NCI-H748 treated with DMSO at 0.1 percent for 48 hours (cell line): ENCODE measurements around the gene MAP2K5.
A peak's percentile ranks its signal among the peaks of the same experiment; 100 is the strongest.

Experiments
- DNase-seq: peaks from one replicate; lab custom pipeline; 2025; lab: John Stamatoyannopoulos, UW

Gene MAP2K5

DNA sequence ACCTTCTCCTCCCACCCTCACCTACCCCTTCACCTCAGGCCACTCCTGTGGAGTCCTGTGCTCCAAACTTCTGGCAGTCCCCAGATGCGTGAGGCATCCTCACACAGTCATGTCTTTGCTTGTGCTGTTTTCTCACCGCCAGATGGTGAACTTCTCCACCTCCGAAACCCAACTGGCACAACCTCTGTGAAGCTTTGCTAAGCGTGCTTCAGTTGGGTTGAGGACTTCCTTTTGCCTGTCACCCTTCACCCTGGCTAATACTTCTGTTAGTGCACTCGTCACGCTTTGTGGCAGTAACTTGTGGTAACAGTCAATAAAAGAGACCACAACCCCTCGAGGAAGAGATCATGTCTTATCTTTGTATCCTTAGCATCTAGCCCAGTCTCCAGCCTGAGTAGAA is 240.8 kb downstream of the MAP2K5 start:
- DNase-seq = no peak

DNA sequence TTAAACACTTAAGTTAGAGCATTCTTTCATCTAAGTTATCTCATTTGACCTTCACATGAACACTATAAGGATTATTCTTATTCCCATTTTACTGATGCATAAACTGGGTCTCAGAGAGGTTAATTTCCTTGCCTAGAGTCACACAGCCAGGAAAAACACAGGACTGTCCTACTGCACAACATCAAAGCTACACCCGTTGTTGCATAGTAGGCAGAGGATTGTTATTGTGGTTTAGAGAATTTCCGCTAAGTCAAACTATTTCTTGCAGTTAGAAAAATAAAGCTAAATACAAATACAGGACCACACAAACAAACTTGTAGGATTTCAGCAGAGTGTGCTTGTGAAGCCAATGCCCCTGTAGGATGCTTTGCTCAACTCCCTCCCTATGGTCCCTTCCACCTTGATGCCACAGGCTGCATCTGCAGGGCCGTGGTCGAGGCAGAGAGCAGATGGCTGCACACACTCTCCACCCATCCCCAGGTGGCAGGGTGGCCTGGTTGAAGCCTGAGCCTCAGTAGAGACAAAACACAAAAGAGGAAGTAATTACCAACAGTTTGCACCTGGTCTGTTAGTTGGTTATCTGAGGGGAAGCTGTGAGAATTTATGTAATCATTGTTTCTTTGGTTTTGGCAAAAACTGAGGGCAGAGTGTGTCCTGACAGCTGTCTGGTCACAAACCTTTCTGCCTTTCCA is 241.7 kb downstream of the MAP2K5 start:
- peak; percentile 42 for DNase-seq

DNA sequence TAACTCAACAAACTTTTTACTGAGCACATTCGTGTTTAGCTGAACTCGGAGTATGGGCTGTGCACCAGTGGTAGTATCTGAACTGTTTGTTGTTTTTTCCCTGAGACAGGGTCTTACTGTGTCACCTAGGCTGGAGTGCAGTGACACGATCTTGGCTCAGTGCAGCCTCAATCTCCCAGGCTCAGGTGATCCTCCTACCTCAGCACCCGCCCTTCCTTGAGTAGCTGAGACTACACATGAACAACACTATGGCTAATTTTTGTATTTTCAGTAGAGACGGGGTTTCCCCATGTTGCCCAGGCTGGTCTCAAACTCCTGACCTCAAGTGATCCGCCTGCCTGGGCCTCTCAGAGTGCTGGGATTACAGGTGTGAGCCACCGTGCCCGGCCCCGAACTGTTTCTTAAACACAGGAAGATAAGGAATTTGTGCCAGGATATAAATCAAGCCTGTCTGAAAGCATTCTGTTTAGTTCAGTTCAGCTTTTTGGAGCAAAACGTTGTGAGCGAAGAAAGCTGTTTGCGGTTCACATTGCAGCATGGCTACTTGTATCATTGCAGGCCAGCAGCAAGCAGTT is 242.4 kb downstream of the MAP2K5 start:
- no peak for DNase-seq

DNA sequence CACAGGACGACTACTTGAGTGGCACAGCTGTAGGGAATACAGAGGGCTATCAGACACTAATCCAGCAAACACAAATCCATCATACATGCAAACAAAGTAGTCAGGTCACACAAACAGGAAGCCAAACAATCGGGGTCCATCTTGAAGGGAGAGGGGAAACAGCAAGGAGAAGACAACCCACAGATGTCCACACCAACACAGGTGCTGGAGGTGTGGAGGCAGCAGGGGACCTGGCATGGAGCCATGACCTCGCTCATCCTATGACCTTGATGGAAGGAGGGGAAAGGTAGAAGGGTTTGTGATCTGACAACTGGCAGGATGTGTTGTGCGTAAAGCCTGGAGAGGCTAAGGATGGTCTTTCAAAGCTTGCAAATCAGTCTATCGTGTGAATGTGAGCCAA is 242.9 kb downstream of the MAP2K5 start:
- peak; percentile 34 for DNase-seq

DNA sequence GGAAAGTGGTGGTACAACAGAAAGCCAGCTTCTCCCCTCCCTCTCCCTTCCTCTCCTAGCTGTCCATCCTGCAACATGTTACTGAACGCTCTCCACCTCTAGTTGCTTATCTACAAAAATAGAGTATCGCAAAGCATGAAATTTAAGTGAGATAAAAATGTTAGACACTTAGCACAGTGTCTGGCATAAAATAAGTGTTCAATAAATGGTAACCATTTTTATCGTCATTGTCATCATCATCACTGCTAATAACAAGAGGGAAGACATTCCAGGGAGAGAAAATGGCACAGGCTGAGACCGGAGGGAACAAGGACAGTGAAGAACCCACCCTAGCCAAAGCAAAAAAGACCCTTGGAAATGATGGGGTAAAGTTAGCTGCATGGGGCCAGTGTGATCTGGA is 244.1 kb downstream of the MAP2K5 start:
- DNase-seq = no peak

DNA sequence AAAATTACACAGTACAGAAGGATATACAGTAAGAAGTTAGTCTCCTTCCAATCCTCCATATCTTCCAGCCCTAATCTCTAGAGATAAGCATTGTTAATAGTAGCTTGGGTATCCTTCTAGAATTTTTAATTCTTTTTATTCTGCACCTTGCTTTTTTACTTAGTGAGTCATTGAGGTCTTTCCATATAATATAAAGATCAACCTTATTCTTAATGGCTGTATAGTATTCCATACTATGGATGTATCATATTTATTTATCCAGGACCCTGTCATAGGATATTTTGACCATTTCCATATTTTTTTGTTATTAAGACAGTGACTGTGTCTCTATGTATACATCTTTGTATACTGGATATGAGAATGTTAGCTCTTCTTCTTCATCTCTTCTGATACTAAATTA is 246.5 kb downstream of the MAP2K5 start:
- DNase-seq = no peak

DNA sequence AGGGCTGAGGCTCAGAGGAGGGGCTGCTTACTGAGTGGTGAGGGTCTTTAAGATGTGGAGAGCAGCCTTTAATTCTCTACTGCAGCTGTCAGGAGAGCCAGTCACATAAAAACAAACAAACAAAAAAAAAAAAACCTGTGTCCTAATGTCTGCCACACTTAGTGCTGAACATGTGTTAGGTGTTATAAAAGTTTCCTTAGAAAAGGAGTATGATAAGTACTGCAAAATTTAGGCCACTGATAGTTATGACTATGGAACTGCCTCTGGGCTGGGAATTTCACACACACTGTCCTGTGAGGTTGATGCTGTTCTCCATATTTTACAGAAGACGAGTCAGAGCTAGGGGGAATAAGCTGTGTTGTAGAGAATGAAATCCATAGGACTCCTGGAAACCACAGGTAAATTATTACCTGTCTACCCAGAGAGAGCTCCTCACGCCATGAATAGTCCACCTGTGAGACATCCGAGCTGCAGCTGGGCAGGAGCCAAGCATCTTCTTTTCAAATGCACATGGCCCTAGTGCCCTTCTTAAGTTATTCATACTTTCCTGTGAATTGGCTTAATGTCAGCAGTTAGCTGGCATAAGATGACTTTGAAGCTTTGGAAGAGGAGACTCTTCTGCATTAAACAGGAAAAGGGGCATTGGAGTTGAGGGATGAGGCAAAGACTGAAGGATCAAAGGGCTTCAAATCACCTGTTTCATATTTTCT is 248.3 kb downstream of the MAP2K5 start:
- DNase-seq = no peak

DNA sequence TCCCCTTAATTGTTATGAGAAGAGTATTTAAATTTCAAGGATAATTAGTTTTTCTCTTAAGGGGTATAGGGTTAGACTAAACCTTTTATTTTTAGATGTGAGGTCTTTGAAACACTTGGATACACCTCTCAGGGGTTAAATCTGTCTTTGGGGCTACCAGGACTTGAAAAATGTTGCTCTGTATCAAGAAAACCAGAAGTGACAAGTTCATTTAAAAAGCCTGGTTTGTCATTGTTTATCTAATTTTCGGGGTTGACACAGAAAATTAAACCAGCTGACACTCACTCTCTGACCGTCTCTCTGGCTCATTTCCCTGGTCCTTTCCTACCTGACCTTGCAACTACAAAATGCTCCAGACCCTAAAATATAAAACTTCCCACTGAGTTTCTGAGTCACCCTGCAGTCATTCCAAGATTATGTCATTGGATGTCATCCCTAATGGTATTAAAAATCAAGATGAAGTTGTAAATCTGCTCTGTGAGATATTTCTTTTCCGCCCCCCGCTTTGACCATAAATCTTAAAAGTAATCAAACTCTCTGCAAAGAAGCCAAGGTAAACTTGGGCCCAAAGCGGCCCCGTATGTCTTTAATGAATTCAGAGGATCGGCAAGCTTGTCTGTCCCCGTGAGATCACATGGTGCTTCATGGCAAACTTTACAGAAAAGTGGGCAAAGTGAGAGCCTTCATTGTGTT is 249.9 kb downstream of the MAP2K5 start:
- DNase-seq = no peak

DNA sequence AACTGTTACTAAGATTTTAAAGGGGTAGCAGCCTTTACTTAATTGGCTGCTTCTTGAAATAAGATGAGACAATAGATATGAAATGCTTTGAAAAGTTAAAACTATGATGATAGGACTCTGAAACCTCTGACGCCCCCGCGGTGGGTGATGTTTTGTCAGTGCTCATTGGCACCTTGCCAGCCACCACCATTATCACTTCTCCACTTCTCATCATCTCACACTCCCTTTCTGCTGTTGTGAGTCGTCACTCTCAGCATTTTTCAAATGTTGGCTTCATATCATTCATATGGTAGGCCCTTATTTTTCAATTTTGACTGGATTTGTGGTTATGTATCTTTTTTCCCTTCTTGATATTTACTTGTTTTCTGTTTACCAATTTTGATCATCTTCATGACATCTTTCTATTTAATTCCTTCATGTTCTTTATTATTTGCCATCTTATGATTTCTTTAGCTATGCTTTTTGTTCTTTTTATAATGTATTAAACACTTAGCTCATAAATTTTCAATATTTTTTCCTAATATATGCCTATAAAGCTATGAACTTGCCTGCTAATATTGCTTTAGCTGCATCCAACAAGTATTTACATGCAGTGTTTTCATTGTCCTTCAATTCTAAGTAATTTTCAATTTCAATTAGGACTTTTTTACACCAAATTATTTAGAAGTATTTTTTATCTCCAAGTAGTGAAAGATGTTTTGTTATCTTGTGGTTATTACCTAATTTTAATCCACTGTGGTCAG is 252.5 kb downstream of the MAP2K5 start:
- no peak for DNase-seq

DNA sequence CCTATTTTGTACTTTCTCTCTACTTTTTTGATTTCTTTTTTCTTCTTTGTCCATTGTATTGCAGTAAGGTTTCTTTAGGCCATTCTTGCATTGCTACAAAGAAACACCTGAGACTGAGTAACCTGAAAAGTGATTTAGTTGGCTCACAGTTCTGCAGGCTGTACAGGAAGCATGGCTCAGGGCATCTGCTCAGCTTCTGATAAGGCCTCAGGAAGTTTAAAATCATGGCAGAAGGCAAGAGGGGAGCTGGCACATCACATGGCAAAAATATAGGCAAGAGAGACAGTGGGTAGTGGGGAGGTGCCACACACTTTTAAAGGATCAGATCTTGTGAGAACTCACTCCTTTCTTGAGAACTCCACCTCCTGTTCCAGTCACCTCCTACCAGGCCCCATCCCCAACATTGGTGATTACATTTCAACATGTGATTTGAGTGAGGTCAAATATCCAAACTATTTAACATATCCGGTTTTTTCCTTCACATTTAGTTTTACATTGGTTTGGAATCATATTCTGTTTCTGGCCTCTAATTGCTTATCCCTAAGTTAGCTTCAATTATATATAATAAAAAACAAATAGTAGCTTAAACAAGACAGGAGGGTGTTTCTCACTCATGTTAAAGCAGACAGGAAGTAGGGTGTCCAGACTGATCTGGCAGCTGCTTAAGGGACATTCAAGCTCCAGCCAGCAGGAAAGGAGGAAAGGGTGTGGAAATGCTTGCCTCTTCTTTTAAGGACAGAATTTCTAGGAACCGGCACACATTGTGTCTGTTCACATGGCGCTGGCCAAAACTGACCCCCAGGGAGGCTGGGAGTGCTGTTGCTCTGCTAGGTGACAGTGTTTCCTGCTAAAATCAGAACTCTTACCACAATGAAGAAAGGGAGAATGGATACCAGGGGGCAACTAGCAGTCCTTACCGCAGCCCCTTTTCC is 254.0 kb downstream of the MAP2K5 start:
- DNase-seq = no peak

DNA sequence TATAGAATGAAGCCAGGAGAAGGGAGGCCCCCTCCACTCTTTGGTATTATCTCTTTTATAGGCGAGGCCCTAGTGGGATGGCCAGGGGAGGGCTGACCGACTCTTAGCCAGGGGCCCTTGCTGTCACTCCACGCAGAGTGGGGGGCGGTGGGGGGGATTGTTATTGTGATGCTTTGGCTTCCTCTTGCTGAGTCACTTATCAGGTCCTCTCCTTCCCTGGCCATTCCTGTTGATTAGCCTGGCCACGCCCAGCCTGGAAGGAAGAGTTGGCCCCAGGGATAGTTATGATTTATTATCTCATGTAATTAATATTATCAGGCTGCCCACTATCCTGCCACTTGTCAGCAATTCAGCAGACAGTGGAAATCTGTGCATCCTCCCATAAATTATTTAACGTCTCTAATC is 257.3 kb downstream of the MAP2K5 start:
- no peak for DNase-seq

DNA sequence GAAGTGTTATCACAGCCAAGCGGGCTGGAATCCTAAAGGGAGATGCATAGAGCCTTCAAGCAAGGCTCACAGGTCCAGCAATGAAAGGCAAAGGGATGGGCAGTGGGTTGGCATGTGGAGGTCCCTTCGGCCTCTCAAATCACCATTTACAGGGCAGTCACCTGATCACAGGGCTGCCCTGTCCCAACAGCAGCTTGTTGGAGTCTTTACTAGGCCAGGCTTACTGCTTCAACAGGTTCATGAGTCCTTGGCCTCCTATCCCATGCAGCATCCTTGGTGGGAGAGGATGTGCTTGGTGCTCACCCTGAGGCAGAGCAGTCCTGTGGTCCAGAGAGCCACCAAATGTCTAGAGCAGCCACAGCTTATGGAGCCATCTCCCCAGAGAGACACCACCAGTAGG is 258.6 kb downstream of the MAP2K5 start:
- DNase-seq = no peak

DNA sequence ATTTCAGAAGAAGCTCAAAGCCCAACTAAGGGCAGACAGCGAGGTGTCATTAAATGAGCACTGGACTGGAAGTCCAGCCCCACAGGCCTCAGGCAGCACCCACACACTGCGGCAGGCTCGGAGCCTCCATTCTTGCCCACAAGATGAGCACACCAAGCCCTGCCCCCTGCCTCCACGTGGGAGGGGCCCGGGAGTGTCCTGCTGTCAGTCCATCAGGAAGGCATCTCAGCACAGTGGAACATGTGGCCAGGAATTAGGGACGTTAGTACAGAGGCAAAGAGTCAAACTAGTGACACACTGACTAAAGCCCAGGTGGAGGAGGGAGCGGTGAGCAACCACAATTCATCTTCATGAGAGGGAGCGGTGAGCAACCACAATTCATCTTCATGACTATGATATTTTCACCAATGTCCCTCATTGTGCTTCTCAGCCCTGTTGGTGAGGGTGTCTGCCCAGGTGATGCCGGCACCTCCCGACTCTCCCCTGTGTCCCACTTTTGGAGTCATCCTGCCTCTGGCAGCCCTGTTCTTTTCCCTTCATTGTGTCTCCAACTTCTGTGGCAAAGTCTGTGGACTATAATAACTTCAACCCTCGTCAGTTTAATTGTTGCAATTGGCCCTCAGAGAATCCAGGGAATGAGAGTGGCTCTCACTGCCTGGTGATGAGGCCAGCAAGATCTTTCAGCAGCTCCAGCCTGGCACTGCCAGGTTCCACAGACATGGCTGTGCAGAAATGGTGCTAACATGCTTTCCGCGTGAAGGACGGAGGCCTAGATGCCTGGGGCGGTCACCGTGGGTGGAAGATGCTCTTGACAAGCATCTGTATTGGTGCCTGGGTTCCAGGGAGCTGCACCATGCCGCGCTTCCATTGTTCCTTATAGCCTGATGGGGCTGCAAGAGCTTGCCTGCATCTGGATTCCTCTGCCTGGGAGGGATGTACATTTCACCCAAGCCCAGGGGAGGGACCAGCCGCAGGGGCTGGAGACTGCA is 259.7 kb downstream of the MAP2K5 start:
- DNase-seq = no peak

DNA sequence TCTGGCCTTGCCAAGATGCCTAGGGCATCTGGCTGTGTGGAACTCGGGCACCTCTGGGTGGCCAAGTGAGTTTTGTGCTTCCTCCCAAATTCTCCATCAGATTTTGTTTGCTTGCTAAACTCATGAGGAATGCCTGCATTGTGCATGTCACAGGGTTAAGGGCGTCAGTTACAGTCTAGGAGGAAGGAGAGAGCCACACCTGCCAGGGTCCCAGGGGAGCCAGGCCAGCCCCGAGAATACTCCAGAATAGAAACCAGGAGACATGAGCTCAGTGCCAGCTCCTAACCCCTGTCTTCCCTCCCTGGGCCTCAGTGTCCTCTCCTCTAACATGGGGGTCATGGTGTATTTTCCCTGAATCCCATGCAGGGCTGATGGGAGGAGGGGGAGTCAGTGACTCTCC is 260.8 kb downstream of the MAP2K5 start:
- no peak for DNase-seq

DNA sequence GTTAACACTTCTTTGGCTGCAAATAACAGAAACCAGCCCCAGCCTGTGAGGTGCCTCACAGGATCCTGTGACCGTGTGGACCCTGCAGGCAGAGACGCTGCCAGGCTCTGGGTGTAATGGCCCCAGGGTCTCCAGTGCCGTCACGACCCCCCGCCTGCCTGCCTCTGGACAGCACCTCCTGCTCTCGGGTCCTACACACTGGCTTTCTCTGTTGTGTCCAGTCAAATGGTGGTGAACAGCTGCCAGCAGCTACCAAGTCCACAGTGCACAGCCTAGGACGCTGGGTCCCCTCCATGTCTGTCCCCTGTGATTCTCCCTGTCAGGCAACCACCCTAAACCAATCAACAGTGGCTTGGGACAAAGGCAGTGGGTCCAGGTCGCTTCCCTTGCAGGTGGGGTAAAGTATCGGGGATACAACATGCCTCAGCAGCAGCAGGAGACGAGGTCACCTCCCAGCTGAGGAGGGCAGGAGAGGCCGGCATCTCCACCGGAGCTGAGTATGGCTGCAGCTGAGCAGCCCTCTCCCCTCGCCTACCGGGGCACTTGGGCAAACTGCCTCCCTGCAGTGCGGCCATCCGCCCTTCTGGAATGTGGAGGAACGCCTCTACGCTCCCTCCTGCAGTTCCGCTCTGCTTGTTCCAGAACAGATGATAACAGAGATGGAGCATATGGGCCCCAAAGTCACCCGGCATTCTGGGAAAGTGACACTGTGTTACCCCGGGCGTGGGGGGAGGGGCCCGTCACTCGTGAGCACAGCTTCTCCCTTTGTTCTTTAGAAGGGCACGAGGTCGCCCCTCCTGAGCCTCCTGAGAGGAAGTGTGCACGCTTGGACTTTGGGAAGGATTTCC is 261.7 kb downstream of the MAP2K5 start:
- DNase-seq = no peak

DNA sequence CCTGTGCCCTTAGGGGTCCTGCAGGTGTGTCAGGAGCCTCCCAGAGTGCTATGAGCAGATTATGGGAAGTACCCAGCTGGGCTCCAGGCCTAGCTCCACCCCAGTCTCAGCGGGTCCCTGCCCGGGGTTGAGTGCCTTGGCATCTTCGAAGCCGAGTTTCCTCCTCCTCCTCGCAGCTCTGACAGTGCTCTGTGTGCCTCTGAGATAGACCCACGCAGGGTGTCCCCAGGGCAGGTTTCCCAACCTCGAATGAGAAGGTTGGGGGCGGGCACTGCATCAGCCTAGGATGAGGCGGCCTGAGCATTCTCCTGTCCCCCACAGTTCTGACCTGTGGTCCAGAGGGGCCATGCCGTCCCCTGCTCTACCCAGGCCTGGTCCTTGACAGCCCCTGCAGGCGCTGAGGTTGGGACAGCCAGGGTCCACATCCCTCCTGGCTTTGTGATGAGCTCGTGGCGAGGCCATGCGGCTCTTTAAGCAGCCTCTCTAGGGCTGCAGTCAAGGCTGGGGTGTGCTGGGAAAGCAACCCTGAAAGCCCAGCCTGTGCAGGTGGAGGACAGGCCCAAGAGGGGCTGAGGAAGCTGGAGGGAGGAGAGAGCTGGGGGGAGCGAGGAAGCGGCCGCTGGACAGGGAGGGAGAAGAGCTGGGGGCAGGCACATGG is 262.6 kb downstream of the MAP2K5 start:
- no peak for DNase-seq

DNA sequence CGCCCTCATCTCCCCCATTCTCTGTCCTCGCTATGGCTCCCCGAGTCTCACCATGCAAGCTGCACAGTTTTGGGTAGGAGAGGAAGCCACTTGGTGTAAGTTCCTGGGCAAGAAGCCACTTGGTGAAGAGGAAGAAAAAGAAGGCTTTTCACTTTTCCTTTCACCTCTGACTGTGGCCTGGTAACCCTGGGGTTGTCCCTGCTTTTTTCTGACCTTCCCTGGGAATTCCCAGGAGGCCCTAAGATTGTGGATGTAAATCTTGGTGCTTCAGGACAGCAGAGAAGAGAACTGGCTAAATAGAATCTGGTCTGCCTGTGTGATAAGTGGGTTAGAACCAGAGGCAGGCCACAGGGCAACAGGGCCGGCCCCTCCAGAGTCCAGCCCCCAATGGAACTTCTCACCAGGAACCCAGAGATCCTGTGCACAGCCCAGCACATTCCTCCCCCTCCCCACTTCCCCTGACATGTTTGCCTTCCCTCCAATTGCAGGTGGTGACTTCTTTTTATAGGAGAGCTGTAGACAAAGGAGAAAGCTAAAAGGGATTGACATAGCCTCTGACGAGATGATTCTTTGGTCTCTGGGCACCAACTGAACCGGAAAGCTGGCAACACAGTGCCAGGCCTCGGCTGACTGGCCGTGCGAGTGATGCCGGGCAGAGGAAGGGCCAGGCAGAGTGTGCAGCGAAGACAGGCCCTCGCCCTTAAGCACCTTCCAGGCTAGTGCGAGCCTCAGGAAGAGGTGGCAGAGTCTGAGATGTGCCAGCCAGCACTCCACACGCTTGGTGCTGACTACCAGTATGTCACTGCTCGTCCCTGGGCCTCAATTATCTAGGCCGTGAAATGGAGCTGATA is 263.4 kb downstream of the MAP2K5 start:
- no peak for DNase-seq
